C4-2B (cell line): ENCODE measurements around the gene CNGB1.

ENCODE experiments used
- ZFX ChIP-seq: fragments of 450-650 bp; IDR thresholded peaks from 2 replicates; pipeline ENCODE4 v1.6.1; 2017
- TF ChIP-seq, protein P1 (sequence below): fragments of 450-650 bp; conservative IDR thresholded peaks from 2 replicates; pipeline ENCODE4 v1.5.1; 2017; ENCODE audit warnings: mild to moderate bottlenecking

DNA sequence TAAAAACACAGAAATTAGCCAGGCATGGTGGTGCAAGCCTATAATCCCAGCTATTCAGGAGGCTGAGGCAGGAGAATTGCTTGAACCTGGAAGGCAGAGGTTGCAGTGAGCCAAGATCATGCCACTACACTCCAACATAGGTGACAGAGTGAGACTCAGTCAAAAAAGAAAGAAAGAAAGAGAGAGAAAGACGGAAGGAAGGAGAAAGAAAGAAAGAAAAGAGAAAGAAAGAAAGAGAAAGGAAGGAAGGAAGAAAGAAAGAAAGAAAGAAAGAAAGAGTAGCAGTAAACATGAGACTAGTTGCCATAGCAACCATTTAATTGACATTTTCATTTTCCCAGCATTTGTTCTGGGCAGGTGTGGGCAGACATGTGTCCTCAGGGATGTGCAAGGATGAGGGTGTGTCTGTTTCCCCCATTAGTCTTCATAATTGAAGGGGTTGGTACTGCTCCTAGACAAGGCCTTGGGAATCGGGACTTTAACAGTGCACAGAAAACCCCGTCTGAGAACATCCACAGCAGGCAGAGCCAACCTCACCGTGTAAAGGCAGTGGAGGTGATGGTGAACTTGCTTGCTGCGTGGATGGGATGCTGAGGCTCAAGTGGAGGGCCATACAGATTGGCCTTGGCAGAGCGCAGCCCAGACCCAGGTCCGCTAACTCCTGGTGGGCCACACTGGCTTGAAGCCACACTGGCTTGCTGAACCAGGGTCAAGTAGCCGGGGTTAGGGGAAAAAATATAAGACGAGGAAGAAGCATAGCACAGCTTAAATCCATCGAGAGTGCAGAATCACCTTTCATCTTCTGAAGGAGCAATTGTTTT, 133.4 kb downstream of the CNGB1 start:
- no peak for TF ChIP-seq ZFX
- TF ChIP-seq, protein P1, sequence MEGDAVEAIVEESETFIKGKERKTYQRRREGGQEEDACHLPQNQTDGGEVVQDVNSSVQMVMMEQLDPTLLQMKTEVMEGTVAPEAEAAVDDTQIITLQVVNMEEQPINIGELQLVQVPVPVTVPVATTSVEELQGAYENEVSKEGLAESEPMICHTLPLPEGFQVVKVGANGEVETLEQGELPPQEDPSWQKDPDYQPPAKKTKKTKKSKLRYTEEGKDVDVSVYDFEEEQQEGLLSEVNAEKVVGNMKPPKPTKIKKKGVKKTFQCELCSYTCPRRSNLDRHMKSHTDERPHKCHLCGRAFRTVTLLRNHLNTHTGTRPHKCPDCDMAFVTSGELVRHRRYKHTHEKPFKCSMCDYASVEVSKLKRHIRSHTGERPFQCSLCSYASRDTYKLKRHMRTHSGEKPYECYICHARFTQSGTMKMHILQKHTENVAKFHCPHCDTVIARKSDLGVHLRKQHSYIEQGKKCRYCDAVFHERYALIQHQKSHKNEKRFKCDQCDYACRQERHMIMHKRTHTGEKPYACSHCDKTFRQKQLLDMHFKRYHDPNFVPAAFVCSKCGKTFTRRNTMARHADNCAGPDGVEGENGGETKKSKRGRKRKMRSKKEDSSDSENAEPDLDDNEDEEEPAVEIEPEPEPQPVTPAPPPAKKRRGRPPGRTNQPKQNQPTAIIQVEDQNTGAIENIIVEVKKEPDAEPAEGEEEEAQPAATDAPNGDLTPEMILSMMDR, result no peak
